Epithelial cell of proximal tubule (primary cell): ENCODE results near the gene AFF3. TPM values are rescaled to one million over a fixed set of nuclear protein-coding genes. Genes with fewer than 3 reads are reported as not detected.

Experiments
- DNase-seq: peaks from one replicate; pipeline ENCODE4 v3.0.0-alpha.2; 2011; ENCODE audit warnings: low read depth
- H3K4me3 ChIP-seq: 2 replicates; pipeline ENCODE4 v1.5.1; 2011; ENCODE audit warnings: low read depth, mild to moderate bottlenecking, low read length
- CTCF ChIP-seq: conservative IDR thresholded peaks from 2 replicates; pipeline ENCODE4 v1.5.1; 2012; ENCODE audit warnings: low read depth, mild to moderate bottlenecking, low read length
- total RNA-seq: library from RNA; depleted of rRNA; stranded (reverse); fragments of >200 nt; gene quantifications from 2 replicates; pipeline ENCODE4 v1.2.3, GENCODE V29; 2015

Gene AFF3
- total RNA-seq, 1 donor from 2014 or later: 0.35 TPM

GRCh38 chr2:99682275-99683060, 459.9 kb downstream of the AFF3 start:
- no peak for DNase-seq
- no peak for TF ChIP-seq CTCF
- no peak overlapping the region for H3K4me3 ChIP-seq

GRCh38 chr2:99680946-99681345, 461.4 kb downstream of the AFF3 start:
- no peak for DNase-seq
- no peak overlapping the region for H3K4me3 ChIP-seq
- no peak for TF ChIP-seq CTCF

- no peak for DNase-seq
- TF ChIP-seq CTCF: no peak
- no peak overlapping the region for H3K4me3 ChIP-seq
Measured at GRCh38 chr2:99679518-99679917, 462.9 kb downstream of the AFF3 start.

GRCh38 chr2:99678625-99679024, 463.8 kb downstream of the AFF3 start:
- DNase-seq: no peak
- TF ChIP-seq CTCF: no peak
- H3K4me3 ChIP-seq: no peak overlapping the region

- no peak for TF ChIP-seq CTCF
- no peak overlapping the region for H3K4me3 ChIP-seq
- DNase-seq: no peak
Measured at GRCh38 chr2:99677814-99678213, 464.6 kb downstream of the AFF3 start.

- no peak for TF ChIP-seq CTCF
- no peak for DNase-seq
Measured at GRCh38 chr2:99675130-99675661, 467.2 kb downstream of the AFF3 start.

GRCh38 chr2:99674090-99674489, 468.3 kb downstream of the AFF3 start:
- TF ChIP-seq CTCF: no peak
- H3K4me3 ChIP-seq: no peak overlapping the region
- DNase-seq: no peak

More at GRCh38 chr2:99675130-99675661, 467.2 kb downstream of the AFF3 start:
- H3K4me3 ChIP-seq: no peak overlapping the region
